Smooth muscle cell (in vitro differentiated cells): ENCODE data around the gene FAM76B. TPM values are rescaled to one million over a fixed set of nuclear protein-coding genes. Genes with fewer than 3 reads are reported as not detected.

Source experiments
- DNase-seq: peaks from one replicate; lab custom pipeline; 2025; ENCODE audit not compliant: unreplicated experiment; lab: John Stamatoyannopoulos, UW
- H2AFZ ChIP-seq: fragments of 200-600 bp; sonication (generic); 2 replicates; pipeline ENCODE4 v1.6.0; 2016; ENCODE audit warnings: antibody characterized with exemption, low read depth, mild to moderate bottlenecking
- H3F3A ChIP-seq: fragments of 200-600 bp; sonication (generic); 2 replicates; pipeline ENCODE4 v1.6.0; 2017; ENCODE audit warnings: antibody characterized with exemption, low read depth
- H3K27ac ChIP-seq: fragments of 200-600 bp; sonication (generic); 2 replicates; pipeline ENCODE4 v1.5.1; 2016; ENCODE audit warnings: low read depth, mild to moderate bottlenecking
- H3K27me3 ChIP-seq: fragments of 200-600 bp; sonication (generic); 2 replicates; pipeline ENCODE4 v1.6.1; 2016; ENCODE audit warnings: low read depth, mild to moderate bottlenecking
- H3K36me3 ChIP-seq: fragments of 200-600 bp; sonication (generic); 2 replicates; pipeline ENCODE4 v1.5.1; 2016; ENCODE audit warnings: low read depth
- H3K4me1 ChIP-seq: fragments of 200-600 bp; sonication (generic); 2 replicates; pipeline ENCODE4 v1.5.1; 2016; ENCODE audit warnings: low read depth
- H3K4me2 ChIP-seq: fragments of 200-600 bp; sonication (generic); 2 replicates; pipeline ENCODE4 v1.6.0; 2016; ENCODE audit warnings: mild to moderate bottlenecking
- H3K4me3 ChIP-seq: fragments of 200-600 bp; sonication (generic); 2 replicates; pipeline ENCODE4 v1.5.1; 2016; ENCODE audit warnings: mild to moderate bottlenecking
- H3K79me2 ChIP-seq: fragments of 200-600 bp; sonication (generic); 2 replicates; pipeline ENCODE4 v1.6.0; 2016; ENCODE audit warnings: low read depth, mild to moderate bottlenecking
- H3K9ac ChIP-seq: fragments of 200-600 bp; sonication (generic); 2 replicates; pipeline ENCODE4 v1.6.0; 2016; ENCODE audit warnings: low read depth
- H3K9me3 ChIP-seq: fragments of 200-600 bp; sonication (generic); replicated peaks from 2 replicates; pipeline ENCODE4 v1.5.1; 2016; ENCODE audit warnings: low read depth
- H4K20me1 ChIP-seq: fragments of 200-600 bp; sonication (generic); 2 replicates; pipeline ENCODE4 v1.6.0; 2016; ENCODE audit warnings: low read depth
- WGBS: methylation state at CpG from one replicate; pipeline ENCODE4 v1.1.7; 2016; ENCODE audit warnings: low lambda C conversion rate; 5-methylcytosine and 5-hydroxymethylcytosine counted together
- polyA plus RNA-seq: library from polyadenylated mRNA; unstranded; fragments of >200 nt; fragmentation: Nextera tagmentation; extraction: Ambion mirVana; gene quantifications from 2 replicates; pipeline ENCODE4 v1.2.1, GENCODE V29; 2016
- total RNA-seq: library from RNA; depleted of rRNA; stranded (reverse); fragments of >200 nt; gene quantifications from 2 replicates; pipeline ENCODE4 v1.2.3, GENCODE V29; 2014
- TF ChIP-seq, protein P1 (sequence below): fragments of 200-600 bp; sonication (generic); IDR thresholded peaks from 2 replicates; pipeline ENCODE4 v1.5.1; 2017; ENCODE audit warnings: borderline replicate concordance, mild to moderate bottlenecking, antibody characterized with exemption; ENCODE audit not compliant: insufficient read depth, poor library complexity, severe bottlenecking

The FAM76B gene
- total and polyA plus RNA-seq, 2 experiments from 2014 or later: 14.0 to 31.3 TPM

DNA sequence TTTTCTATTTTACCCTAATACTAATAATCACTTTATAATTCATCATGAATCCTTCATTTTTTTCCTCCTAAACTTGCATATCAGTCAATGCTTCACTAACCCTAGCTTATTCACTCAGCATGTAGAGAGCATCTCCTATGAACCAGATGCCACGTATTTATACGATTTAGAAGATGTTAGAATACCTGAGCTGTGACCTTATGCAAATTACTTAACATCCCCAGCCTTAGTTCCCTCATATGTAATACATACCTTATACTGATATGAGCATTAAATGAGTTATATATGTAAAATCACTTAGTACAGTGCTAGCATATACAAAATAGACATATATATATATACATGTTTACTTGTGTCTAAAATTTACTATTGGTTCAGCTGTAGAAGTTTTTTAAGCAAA, 9.0 kb downstream of the FAM76B start:
- Histone ChIP-seq H3K79me2 (peaks cover 26% of the 10 kb centered on the region), H3K4me1 (no peaks in the 10 kb centered on the region), H3K9ac (no peak overlapping the region), H2AFZ (no peak overlapping the region), H3K9me3 (no peaks in the 10 kb centered on the region), H3F3A (no peaks in the 10 kb centered on the region), H3K4me2 (no peak overlapping the region), H4K20me1 (no peaks in the 10 kb centered on the region), H3K27me3 (no peaks in the 10 kb centered on the region), H3K4me3 (no peak overlapping the region), H3K36me3 (peaks cover 31% of the 10 kb centered on the region), H3K27ac (no peak overlapping the region)
- DNase-seq: no peak
- 98% methylated on average over 2 of the region's 2 CpGs for WGBS
- TF ChIP-seq, protein P1, sequence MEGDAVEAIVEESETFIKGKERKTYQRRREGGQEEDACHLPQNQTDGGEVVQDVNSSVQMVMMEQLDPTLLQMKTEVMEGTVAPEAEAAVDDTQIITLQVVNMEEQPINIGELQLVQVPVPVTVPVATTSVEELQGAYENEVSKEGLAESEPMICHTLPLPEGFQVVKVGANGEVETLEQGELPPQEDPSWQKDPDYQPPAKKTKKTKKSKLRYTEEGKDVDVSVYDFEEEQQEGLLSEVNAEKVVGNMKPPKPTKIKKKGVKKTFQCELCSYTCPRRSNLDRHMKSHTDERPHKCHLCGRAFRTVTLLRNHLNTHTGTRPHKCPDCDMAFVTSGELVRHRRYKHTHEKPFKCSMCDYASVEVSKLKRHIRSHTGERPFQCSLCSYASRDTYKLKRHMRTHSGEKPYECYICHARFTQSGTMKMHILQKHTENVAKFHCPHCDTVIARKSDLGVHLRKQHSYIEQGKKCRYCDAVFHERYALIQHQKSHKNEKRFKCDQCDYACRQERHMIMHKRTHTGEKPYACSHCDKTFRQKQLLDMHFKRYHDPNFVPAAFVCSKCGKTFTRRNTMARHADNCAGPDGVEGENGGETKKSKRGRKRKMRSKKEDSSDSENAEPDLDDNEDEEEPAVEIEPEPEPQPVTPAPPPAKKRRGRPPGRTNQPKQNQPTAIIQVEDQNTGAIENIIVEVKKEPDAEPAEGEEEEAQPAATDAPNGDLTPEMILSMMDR: no peak

DNA sequence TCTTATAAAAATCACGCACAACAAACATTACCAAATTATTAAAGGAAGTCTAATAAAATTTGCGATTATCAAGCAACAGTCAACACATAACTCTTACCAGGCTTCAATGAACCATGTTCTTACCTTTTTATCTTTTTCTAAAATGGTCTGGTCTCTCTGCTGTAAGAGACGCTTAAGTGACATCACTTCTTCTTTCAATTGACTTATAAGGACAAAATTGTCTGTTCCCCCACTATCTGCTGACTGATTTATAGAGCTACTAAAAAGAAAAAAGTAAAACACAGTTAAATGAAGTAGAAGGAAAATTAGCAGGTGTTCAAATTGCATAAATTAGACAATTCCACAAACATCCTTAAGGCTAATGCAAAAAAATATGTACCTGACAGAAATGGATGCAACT, 10.9 kb downstream of the FAM76B start:
- H4K20me1 ChIP-seq: no peaks in the 10 kb centered on the region
- H3K4me2 ChIP-seq: no peak overlapping the region
- no peaks in the 10 kb centered on the region for H3K4me1 ChIP-seq
- H3K27ac ChIP-seq: no peak overlapping the region
- 96% methylated on average over 3 of the region's 3 CpGs for WGBS
- H3K9me3 ChIP-seq: no peaks in the 10 kb centered on the region
- TF ChIP-seq, protein P1: no peak
- H3K9ac ChIP-seq: no peak overlapping the region
- H3K4me3 ChIP-seq: no peak overlapping the region
- H3F3A ChIP-seq: no peaks in the 10 kb centered on the region
- no peak overlapping the region for H2AFZ ChIP-seq
- H3K79me2 ChIP-seq: peaks cover 15% of the 10 kb centered on the region
- no peaks in the 10 kb centered on the region for H3K27me3 ChIP-seq
- DNase-seq: no peak
- peaks cover 31% of the 10 kb centered on the region for H3K36me3 ChIP-seq

DNA sequence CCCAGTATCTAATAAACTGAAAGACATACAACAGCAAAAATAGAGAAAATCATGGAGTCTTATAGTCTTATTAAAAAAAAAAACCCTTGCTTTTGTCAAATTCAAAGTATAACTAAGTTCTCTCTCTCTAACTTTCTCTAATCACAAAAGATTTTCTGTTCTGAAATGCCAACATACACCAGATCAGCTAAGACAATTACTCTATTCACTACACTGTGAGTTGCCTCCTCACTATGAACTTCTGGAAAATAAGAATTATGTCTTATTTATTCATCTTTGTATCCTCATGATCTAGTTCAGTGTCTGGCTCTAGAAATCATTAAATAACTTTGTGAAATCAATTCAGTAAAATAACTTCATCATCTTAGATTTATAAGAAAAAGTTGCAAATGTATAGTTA, 12.7 kb downstream of the FAM76B start:
- H3K36me3 ChIP-seq: peaks cover 19% of the 10 kb centered on the region
- H2AFZ ChIP-seq: no peak overlapping the region
- H3K9ac ChIP-seq: no peak overlapping the region
- no peaks in the 10 kb centered on the region for H3K9me3 ChIP-seq
- H4K20me1 ChIP-seq: no peaks in the 10 kb centered on the region
- no peaks in the 10 kb centered on the region for H3F3A ChIP-seq
- H3K27ac ChIP-seq: no peak overlapping the region
- peaks cover 9% of the 10 kb centered on the region for H3K79me2 ChIP-seq
- no peak overlapping the region for H3K4me2 ChIP-seq
- no peaks in the 10 kb centered on the region for H3K27me3 ChIP-seq
- TF ChIP-seq, protein P1: no peak
- no peaks in the 10 kb centered on the region for H3K4me1 ChIP-seq
- no peak overlapping the region for H3K4me3 ChIP-seq
- DNase-seq: no peak

DNA sequence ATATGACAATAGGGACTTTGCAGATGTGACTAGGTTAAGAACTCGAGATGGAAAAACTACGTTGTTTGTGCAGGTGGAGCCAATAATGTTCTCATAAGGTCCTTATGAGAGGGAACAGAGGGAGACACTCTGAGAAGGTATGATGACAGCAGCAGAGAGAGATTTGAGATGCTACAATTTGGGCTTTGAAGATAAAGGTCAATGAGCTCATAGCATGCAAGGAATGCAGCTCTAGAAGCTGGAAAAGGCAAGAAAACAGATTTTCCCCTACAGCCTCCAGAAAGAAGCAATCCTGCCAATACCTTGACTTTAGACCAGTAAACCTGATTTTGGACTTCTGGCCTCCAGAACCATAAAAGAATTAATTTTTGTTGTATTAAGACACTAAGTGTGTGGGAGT, 21.1 kb downstream of the FAM76B start:
- TF ChIP-seq, protein P1: no peak
- Histone ChIP-seq H3F3A (peaks cover 8% of the 10 kb centered on the region), H3K27ac (peak overlapping the region; percentile 39), H3K36me3 (peaks cover 10% of the 10 kb centered on the region), H3K79me2 (peaks cover 4% of the 10 kb centered on the region), H3K9me3 (no peaks in the 10 kb centered on the region), H3K27me3 (no peaks in the 10 kb centered on the region), H2AFZ (no peak overlapping the region), H3K4me3 (no peak overlapping the region), H3K9ac (no peak overlapping the region), H4K20me1 (no peaks in the 10 kb centered on the region), H3K4me1 (no peaks in the 10 kb centered on the region), H3K4me2 (no peak overlapping the region)
- 78% methylated on average over 2 of the region's 2 CpGs for WGBS
- DNase-seq: no peak
